Measurements from ENCODE around the gene GABBR1.

GABBR1 gene

GRCh38 chr6:29617782-29618554, 15.0 kb downstream of the GABBR1 start:
- peak; percentile 5 for DNase-seq

DNA sequence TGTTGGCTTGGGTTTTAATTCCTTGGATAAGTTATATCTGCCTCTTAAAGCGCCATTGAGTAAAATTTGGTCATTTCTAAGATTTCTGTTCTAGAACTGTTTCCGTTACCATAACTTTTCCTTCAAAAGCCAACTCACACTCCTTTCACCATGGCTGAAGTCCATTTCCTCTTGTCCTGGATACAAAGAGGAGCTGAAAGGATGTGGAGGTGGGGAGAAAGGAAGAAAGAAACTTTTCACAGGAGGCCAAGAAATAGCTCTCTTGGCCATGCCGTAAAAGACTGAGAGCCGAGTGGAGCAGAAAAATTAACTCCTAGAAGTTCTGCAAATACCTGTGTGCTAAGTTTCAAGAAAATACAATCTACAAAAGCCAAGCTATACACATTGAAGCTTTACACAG, 21.6 kb downstream of the GABBR1 start:
- no peak for DNase-seq

GRCh38 chr6:29610540-29610939, 22.4 kb downstream of the GABBR1 start:
- no peak for DNase-seq

DNA sequence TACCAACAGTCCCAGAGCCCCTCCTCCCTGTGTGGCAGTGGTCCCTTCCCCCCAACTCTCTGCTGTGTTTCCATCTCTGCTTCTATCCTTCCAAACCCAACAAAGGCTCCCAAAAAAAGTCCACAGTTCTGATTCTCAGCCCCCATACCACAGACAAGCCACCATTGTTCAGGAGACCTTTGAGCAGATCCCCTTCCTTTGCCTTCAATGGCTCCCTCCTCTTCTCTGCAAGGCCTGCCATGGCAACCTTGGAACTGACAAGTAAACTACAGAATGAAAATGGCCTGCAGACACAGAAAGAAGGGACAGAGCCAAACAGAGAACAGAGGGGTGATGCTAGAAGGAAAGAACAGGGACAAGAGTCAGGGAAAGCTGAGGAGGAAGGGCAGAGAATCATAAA, 24.9 kb downstream of the GABBR1 start:
- DNase-seq: no peak

- no peak for DNase-seq
Measured at GRCh38 chr6:29603930-29604329, 29.1 kb downstream of the GABBR1 start.

GRCh38 chr6:29603456-29603855, 29.5 kb downstream of the GABBR1 start:
- no peak for DNase-seq

GRCh38 chr6:29602564-29603361, 30.2 kb downstream of the GABBR1 start:
- peak; percentile 15 for DNase-seq

DNA sequence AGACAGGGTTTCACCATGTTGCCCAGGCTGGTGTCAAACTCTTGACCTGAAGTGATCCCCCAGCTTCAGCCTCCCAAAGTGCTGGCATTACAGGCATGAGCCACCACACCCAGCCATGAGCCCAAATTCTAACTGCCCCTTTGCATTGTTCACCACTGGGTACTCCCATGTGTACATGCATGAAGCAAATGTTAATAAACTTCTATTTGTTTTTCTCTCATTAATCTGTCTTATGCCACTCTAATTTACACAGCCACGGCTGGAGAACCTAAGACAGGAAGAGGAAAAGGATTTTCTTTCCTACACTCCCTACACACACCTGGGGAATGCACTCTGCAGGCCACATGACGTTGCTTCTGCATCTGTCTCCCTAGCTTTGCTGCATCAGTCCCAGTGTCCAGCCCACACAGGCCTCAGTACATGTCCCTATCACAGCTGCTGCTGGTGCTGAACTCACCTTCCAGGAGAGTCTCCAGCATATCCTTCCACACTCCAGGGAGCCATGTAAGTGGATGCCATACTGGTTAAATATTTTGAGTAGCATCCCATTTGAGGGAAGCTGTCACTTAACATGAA, 34.7 kb downstream of the GABBR1 start:
- no peak for DNase-seq

- DNase-seq: no peak
Measured at GRCh38 chr6:29597184-29597583, 35.8 kb downstream of the GABBR1 start.

GRCh38 chr6:29596381-29596900, 36.5 kb downstream of the GABBR1 start:
- no peak for DNase-seq

DNA sequence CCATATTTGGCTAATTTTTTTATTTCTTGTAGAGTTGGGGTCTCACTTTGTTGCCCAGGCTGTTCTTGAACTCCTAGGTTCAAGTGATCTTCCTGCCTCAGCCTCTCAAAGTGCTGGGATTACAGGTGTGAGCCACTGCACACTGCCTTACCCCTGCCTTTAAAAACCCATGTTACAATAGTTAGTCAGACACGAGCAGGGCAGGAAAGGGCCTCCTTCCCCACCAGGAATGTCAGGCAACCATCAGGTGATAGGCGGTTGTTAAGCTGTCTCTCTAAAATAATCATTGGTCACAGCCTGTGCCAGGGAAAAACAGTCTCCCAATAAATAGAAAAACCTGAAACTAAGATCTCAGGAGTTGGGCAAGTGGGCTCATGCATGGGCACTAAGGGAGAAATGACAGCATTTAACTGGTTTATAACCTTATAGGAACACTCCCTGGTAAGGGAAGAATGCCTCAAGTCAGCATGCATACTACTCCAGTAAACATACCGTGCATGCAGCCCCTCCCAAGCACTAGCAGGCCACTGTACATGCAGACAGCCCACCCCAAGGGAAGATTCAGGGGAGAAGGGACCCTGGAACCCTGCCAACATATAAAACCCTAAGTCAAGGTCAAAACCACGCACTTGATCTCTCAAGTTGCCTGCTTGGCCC, 39.7 kb downstream of the GABBR1 start:
- DNase-seq: no peak

GRCh38 chr6:29591677-29592076, 41.3 kb downstream of the GABBR1 start:
- no peak for DNase-seq

DNA sequence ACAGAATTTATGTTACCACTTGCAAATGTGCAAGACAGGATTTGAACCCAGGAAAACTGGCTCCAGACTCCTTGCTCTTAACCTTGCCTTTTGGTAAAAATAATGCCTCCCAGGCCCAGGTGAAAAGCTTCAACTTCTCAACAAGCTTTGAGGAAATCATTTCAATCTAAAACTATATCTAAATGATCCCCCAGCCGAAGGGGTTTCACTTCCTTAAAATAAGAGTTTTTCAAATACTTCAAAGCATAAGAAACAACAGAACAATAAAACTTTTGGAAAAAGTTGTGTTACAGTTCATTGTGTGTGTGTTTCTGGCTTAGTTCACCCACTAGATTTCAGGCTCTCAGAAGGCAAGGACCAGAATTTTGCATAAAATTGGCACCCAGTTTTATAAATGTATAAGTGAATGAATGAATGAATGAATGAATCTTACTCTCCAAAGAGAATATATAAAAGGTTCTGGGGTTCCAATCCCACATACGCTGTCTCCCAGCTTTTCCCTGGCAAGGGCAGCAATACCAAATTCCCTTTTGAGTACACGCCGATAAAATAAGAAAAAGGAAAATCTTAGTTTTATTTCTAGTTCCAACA, 42.7 kb downstream of the GABBR1 start:
- no peak for DNase-seq

DNA sequence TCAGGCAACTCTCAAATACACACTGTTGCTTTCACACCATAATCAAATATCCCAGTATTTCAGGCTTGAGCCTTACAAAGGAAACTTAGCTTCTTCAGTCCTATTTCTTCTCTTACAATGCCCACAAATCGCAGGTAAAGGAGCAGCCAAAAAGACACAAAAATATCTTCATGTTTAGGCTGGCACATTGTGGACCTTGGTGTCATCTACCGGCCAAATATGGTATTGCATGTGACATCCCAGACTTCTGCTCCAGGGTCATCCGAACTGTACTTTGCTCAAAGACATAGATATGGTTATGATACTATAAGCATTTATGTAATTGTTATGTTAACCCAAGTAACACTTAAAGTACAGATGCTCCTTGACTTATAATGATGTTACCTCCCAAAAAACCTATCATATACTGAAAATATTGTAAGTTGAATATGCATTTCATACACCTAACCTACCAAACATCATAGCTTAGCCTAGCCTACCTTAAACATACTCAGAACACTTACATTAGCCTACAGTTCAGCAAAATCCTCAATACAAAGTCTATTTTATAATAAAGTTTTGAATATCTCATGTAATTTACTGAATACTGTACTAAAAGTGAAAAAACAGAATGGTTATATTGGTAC, 43.4 kb downstream of the GABBR1 start:
- DNase-seq: peak; percentile 59

DNA sequence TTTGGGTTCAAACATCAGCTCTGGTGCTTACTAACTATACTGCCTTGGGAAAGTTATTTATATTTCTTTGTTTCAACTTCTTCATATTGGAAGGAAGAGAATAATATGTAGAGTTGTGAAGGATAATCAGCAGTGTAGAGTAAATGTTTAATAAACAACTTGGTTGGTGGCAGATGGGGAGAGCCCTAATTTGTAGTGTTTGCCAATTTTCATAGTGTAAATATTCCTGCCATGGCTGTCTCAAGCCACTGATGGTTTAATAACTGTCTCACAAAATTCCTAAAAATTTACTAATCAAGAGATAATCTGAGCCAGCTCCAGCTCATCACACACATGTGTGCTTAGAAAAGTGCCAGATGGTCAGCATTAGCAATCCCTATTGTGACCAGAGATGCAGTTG, 48.2 kb downstream of the GABBR1 start, which contains the start of gene OR2H2:
Gene OR2H2, plus strand, starts transcription at position 301 of the 400 bp plus-strand sequence. CDS start 2,824 bp downstream, outside the sequence.
- no peak for DNase-seq

DNA sequence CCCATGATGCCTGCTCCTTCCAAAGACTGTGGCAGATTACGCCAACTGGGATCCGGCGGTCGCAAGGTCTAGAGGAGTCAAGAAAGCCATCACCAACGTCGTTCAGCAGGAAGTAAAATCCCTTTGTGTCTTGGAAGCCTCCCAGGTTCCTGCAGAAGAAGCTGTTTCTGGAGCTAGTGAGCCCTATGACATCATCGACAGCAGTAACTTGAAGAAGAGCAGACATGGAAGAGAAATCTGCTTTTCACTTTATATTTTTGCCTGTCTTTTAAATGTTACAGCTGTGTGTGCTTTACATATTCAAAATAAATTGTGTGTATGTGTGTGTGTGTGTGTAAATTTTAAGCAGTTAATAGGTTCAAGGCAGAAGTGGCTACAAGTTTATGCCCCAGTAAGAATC, 55.4 kb downstream of the GABBR1 start:
- DNase-seq: no peak

DNA sequence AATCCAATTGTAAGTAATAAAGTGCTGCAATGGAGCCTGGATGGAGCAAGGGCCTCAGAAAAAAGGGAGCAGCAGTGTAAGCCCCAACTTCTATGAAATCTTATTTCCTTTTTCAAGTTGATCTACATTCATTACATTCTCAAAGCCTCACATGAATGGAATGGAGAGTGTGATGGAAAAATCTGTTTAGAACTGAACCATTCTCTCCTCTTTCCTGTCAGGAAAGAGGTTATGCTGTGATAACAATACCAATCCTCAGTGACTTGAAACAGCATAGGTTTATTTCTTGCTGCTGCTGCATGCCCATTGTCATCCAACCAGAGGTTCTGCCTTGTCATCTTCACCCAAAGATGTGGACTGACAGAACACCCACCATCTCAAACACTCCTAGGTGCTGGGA, 56.9 kb downstream of the GABBR1 start:
- no peak for DNase-seq

DNA sequence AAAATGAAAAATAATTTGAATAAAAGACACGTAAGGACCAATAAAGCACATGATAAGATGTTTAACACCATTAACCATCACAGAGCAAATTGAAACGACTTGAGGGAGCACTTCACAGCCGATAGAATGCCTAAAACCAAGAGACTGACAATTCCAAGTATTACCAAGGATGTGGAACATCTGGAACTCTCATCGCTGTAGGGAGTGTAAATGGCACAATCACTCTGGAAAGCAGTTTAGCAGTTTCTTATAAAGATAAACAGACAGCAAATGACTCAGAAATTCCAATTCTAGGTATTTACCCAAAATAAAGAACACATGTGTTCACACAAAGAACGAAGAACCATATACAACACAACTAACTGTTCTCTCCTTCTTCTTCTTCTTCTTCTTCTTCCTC, 65.0 kb downstream of the GABBR1 start:
- DNase-seq: no peak

DNA sequence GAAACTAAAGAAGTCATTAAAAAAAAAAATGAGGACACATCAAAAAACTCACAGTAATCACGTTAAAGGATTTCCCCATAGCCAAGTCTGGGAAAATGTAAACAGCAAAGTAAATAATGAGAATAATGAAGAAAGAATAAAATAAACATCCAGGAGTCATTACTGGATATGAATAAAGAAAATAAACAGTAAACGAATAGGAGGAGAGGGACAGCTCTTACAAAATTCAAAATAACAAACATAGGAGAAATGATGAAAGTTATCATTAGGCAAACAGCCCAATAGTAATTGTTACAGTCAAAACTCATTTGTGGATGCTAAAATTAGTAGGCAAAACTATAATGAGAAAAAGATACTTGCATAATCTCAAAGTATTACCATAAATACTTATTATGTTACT, 65.4 kb downstream of the GABBR1 start:
- no peak for DNase-seq

GRCh38 chr6:29566856-29567255, 66.1 kb downstream of the GABBR1 start:
- no peak for DNase-seq

GRCh38 chr6:29564875-29565274, 68.1 kb downstream of the GABBR1 start:
- DNase-seq: no peak

DNA sequence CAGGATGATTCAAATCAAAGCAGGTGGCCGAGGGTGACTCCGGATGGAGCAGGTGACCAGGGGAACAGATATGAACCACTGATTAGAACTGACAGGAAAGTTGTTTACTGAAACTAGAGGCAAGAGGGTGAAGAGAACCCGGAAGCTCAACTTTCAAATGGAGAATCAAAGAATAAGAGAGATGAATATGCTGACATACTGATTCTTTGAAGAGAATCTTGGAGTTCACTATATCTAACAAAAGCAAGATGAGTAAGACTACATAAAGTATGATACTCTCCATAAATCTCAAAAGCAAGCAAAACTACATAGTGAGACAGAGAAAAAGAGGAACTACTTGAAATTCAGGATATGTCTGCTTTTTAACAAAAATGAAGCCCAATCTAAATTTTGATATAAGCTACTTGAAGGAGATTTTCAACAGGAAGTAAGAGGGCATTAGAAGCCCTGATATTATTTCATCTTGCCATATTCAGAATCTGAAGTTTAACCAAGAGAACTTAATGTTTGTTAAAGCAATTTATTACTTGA, 69.5 kb downstream of the GABBR1 start:
- DNase-seq: no peak

Data from stimulated activated CD4-positive, alpha-beta T cell treated with anti-CD3 and anti-CD28 coated beads, Interleukin-15, amount 100 ng/mL, for 24 hours (primary cell).